HG03060 (cell line): ENCODE measurements around the gene DPP6.
"Not testable (repeated sequence)": the region's sequence is repeated elsewhere in the genome, so short reads cannot be mapped to it uniquely, and the experiment has no call there.

Experiments
- ATAC-seq: cut with Tn5 transposase; IDR thresholded peaks from one replicate; pipeline ENCODE4 v1.9.1; 2021; ENCODE audit warnings: low read depth, moderate number of reproducible peaks; ENCODE audit not compliant: unreplicated experiment

Gene DPP6

DNA sequence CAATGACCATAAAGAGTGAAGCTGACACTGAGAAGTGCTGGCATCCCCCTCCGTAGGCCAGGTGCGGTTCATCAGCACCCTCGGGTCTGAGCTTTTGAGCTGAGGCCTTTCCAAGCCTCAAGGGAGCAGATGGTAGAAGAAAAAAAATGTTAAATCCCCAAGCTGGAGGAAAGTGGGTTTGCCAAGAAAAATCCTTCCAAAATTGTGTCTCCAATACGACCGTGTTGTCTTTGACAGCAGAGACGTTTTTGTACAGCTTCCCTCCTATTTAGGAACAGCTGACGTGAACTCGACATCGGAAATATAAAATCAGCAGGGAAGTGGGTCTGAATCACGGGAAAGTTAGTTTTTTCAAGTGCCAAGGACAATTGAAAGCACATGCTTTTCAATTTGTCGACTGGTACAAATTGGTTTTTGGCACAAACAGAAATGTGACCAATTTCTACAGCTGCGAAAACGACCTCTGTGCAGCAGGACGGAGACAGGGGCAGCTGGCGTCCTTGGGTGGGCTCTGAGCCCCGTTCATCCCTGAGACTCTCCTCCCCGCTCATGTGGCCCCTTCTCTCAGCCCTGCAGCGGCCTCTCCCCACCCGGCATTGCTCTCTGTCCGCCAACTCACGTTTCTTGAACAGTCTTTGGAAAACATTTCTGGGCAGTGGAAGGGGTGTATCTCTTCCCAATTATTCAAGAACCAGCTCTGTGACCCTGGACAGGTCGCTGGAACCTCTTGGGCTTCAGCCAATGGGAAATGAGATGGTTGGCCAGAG is 860.9 kb downstream of the DPP6 start:
- no peak for ATAC-seq

DNA sequence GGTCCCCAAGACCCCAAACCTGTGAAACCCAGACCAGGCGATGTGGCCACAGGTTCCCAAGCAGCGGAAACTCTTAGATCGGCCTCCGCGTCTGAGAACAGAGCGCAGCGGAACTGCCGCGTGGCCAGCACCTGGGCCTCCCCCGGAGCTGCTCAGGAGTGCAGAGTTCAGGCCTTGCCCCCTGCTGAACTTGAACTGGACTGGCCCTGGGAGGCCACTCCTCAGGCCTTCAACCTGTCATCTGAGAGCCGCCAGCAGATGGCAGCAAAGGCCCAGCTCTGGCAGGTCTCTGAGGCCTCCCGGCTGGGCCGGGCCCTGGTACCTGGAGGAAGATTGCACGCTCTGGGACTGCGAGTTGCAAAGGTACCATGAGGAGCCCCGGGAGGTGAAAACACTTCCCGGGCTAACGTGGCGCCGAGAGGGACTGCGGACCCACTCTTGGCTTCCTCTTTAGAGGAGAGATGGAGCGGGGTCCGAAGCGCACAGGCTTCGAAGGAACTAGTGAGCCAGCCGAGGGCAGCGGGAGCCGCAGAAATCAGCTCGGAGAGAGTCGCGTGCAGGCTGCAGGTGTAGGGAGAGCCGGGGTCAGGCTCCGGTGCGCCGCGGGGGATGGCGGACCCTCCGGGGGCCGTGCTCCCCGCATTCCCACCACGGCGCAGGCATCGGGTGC is 861.6 kb downstream of the DPP6 start:
- peak; percentile 83 for ATAC-seq

DNA sequence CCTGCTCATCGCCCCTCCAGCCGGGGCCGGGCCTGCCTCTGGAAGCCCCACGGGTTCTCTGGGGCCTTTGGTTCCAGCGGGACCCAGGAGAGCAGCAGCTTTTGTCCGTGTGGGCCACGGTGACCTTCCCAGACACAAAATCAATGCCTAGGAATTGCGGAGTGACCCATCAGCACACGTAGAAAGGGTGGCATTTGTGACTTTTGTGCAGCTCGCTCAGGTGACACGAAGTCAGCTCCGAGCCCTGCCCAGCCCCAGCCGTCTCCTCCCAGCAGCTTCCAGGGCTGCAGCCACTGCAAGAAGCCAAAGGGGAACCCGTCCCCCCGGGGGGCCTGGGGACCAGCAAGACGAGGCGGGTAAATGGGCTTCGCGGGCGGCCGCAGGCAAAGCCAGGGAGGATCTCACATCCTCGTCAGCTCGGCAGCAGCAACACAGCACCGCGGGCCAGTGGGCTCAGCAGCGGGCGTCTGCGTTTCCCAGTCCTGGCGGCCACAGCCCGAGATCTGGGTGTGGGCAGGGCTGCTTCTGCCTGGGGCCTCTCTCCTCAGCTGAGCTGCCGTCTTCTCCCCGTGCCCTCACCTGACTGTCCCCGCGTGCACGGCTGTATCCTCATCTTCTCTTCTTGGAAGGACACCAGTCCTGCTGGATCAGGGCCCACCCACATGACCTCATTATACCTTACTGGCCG is 862.3 kb downstream of the DPP6 start:
- ATAC-seq: no peak

DNA sequence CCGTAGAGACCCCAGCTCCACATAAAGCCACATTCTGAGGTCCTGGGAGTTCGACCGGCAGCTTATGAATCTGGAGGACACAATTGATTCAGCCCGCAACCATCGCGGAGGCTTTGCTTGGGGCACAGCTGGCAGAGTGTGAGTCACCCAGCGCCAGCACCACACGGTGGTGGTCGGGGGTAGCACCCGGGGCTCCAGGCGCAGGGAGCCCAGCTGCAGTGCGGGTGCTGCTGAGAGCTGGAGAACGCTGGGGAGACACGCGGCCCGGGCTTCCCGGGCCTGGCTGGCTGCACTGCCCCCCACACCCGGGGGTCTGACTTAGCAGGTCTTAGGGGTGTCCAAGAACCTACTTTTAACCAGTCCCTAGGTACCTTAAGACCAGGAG is 862.8 kb downstream of the DPP6 start:
- ATAC-seq: no peak

DNA sequence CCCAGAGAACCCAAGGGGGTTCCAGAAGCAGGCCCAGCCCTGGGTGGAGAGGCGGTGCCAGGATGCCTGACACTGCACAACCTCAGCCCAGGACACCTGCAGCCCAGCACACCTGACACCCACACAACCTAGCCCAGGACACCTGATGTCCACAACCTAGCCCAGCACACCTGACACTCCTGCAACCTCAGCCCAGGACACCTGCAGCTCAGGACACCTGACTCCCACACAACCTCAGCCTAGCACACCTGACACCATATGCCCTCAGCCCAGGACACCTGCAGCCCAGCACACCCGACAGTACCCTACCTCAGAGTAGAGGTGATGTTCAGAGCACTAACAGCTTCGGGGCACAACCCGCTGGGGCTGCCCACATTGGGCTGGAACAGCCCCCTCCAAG is 863.4 kb downstream of the DPP6 start:
- ATAC-seq: no peak

DNA sequence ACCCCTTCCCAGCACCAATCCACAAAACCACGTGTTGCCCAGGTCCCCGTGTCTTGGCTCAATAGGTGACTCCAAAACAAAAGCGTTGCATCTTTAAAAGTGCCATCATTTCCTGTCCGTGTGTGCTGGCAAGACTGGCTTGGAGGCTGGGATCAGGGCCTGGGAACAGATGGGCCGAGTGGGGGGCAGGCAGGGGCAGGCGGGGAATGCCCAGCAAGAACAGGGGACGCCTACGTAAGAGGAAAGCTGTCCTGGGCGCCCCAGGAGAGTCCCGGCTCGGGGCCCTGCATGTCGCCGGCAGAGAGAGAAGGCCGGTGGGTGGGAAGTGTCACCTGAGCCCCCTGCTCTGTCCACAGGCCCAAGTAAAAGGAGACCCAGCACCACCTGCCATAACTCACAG is 864.2 kb downstream of the DPP6 start:
- ATAC-seq: no peak

DNA sequence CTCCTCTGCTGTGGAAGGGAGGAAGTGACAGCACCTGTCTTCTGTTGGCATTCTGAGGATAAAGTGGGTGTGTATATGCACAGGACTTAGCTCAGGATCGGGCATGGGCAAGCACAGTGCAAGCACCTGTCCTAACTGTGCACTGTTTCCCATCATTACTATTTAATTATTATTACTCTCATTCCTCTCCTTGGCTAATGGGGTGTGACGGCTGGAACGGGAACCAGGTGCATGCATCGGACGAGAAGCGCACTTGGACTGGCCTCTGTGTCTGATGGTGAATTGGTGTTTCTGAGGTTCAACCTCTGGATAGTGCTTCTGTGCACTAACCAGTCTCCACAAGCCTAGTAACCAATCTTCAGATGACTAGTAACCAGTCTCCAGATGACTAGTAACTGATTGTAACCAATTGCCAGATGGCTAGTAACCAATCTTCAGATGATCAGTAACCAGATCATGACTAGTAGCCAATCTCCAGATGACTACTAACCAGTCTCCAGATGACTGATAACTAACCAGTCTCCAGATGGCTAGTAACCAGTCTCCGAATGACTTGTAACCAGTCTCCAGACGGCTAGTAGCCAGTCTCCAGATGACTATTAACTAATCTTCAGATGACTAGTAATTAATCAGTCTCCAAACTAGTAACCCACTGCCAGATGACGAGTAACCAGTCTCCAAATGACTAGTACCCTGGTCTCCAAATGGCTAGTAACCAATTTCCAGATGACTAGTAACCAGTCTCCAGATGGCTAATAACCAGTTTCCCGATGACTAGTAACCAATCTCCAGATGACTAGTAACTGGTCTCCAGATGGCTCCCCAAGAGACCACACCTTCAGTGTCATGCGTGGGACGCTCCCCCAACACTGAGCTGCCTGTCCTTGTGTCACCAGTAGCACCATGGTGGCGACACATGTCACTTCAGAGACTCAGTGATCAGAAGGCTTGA is 864.9 kb downstream of the DPP6 start:
- ATAC-seq: no peak

DNA sequence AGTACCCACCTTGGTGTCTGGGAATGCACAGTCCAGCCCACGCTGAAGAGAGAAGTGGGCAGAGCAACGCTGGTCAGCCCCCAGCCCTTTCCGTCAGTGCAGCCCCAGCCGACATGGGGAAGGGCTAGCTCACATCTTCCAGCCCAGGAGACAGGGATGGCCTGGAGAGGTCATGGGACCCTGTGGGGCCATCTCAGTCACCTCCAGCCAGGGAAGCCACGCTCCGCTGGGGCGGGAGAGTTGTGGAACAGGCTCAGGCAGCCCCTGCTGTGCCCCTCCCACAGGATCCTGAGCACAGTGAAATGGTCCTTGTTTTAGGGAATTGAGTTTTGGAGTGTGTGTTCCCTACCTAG is 865.6 kb downstream of the DPP6 start:
- ATAC-seq: no peak

DNA sequence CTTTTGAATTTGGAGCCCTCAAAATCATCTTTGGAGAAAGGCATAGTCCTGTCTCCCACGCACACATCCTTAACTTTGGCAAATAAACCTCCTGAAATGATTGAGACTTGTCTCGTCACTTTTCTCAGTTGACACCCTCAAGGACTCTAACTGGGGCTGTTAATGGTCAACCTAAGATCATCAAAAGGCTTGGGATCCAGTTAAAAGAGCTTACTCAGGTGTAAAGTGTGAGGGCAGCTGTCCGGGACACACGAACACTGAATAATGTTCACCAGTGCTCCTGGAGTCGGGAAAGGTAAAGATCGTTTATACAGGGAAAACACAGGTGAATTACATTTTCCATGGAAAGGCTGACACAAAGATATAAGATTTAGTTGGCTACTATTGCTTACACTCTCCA is 866.1 kb downstream of the DPP6 start:
- ATAC-seq: no peak

DNA sequence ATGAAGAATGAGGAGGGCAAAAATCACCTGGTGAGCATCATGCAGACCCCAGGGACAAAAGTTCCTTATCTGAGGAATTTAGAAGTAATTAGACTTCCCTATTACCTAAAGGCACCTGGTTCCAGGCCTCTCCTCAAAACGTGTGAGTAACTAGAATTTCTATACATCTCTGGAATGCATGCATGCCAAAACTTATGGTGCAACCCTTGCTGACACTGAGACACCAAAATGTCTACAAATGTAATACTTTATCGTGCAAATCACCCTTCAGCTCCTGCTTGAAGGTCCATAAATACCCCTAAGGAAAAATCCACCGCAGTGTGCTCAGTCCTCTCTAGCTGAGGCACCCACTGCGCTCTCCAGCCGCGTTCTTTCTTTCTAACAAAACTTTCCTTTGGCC is 866.5 kb downstream of the DPP6 start:
- no peak for ATAC-seq

DNA sequence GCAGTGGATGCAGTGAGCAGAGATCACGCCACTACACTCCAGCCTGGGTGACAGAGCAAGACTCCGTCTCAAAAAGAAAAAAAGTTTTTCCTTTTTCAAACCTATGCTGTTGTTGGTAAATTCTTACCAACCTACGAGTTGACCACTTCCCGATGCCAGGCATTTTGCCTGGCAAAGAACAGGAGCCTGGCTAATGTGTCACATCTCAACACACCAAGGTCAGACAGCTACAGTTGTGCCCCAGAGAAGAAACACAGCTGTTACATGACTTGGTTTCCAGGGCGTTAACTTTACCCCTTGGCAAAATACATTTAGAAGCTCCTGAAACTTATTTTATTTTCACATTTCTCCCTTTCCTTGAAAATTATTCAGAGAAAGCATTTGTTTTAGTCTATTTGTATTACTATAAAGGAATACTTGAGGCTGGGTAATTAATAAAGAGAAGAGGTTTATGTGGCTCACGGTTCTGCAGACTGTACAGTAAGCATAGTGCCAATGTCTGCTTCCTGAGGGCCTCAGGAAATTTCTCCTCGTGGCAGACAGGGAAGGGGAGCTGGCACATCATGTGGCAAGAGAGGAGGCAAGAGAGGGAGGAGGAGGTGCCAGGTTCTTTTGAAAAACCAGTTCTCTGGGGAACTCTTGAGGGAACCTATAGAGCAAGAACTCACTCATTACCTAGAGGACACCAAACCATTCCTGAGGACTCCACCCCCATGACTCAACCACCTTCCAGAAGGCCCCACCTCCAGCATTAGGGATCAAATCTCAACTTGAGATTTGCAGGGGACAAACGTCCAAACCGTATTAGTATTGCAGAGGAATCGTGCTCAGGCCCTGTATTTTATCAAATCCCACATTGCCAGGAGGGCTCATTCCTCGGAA is 867.4 kb downstream of the DPP6 start:
- no peak for ATAC-seq

DNA sequence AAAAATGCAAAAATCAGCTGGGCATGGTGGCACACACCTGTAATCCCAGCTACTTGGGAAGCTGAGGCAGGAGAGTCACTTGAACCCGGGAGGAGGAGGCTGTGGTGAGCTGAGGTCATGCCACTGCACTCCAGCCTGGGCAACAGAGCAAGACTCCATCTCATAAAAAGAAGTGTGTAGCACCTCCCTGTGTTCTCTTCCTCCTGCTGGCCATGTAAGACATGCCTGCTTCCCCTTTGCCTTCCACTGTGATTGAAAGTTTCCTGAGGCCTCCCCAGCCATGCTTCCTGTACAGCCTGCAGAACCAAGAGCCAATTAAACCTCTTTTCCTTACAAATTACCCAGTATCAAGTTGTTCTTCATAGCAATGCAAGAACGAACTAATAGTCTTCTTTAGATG is 870.3 kb downstream of the DPP6 start:
- not testable (repeated sequence) for ATAC-seq

DNA sequence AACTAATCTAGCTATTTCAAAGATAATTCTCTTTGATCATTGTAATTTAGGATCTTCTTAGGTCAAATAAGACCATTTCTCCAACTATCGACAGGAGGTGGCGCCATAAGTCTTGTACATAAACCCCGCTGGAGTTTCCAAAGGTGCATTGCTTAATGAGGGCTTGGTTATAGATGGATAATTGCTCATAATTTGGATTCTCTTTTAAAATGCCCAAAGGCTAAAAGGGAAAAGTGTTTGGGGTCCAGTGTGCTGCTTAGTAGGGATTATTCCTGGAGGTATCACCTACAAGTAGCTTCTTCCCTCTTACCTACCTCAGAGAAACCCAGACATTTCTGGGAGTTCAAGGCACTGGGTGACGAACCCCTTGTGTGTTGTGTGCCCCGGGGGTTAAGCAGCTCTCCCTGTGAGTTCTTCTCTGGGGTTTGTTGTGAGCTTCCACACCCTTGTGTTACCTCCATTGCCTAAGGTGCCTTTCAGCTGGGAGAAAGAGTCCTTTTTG is 875.5 kb downstream of the DPP6 start:
- ATAC-seq: peak; percentile 31

DNA sequence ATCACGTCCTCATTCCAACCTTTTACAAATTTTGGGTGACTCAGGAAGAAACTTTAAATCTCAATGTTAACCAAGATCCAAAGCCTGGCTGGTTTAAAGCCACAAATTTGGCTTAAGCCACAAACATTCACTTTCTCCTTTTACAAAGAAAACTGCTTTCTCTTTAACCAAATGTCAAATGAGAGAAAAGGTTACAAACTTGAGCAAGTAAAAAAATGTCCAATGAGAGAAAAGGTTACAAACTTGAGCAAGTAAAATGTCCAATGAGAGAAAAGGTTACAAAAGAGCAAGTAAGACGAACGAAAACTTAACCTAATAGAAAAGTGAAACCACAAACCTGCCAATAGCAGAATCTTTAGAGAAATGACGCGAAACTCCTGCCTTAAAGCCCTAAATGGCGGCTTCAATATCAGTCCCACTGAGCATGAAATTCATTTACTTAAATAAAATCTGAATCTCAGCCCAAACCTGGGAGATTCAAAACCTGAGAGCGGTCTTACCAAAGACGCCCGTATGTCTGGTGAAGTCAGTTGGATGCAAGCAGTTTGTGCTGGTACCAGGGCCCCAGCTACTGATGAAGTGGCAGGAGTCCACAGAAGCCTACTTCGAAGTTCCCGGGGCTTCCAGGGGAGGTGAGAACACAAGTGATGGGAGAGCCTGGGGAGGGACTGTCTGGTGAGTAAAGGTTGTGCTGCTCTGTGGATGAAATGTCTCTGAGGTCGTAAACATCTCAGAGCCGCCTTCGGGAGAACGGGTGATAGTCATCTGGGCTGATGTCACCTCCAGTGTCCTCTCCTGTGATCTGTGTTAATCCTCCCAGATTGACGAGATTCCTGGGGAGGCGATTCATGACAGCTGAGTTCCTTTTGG is 876.2 kb downstream of the DPP6 start:
- peak; percentile 88 for ATAC-seq

DNA sequence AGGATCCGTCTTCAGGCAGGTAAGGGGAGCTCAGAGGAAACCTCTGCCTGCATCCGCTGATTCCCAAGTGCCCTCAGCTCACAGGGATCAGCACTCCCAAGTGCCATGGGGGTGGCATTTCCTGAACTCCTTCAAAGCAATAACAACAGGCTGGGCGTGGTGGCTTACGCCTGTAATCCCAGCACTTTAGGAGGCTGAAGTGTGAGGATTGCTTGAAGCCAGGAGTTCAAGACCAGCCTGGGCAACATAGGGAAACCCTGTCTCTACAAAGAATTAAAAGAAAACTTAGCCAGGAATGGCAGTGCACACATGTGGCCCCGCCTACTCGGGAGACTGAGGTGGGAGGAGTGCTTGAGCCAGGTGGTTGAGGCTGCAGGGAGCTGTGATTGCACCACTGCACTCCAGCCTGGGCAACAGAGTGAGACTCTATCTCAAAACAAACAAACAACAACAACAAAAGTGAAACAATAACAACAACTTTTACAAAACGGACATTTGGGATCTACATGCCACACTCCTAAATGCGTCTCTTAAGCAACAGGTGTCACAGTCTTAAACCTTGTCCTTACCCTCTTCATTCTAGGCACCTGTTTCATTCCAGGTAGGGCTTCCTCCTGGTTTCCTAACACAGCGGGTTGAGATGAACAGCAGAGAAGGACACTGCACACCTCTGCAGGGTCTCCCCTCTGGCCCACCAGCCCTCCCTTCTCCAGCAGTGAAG is 877.0 kb downstream of the DPP6 start:
- ATAC-seq: no peak

DNA sequence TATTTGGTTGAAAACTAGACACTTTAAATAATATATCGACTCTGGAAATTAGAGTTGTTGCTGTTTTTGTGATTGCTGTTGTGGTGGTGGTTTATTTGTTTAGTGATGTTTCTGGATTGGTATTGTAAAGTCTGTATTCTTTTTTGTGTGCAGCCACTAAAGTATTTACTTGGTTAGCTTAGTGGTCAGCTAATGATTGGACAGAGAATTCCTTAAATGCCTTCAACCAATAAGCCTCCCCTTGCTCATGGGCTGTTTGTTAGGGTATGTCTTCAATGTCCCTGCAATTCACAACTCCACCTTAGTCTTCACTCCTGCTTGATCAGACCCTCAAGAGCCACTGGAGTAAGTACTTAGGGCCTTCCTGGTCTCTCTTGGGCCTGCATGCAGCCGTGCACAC is 879.7 kb downstream of the DPP6 start:
- no peak for ATAC-seq

DNA sequence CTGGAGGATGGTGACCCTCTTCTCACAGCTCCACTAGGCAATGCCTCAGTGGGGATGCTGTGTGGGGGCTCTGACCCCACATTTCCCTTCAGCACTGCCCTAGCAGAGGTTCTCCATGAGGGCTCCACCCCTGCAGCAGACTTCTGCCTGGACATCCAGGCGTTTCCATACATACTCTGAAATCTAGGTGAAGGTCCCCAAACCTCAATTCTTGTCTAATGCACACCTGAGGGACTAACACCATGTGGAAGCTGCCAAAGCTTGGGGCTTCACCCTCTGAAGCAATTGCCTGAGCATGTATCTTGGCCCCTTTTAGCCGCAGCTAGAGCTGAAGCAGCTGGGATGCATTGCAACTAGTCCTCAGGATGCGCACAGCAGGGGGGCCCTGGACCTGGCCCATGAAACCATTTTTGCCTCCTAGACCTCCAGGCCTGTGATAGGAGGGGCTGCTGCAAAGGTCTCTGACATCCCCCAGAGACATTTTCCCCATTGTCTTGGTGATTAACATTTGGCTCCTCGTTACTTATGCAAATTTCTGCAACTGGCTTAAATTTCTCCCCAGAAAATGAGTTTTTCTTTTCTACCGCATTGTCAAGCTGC is 882.3 kb downstream of the DPP6 start:
- not testable (repeated sequence) for ATAC-seq

DNA sequence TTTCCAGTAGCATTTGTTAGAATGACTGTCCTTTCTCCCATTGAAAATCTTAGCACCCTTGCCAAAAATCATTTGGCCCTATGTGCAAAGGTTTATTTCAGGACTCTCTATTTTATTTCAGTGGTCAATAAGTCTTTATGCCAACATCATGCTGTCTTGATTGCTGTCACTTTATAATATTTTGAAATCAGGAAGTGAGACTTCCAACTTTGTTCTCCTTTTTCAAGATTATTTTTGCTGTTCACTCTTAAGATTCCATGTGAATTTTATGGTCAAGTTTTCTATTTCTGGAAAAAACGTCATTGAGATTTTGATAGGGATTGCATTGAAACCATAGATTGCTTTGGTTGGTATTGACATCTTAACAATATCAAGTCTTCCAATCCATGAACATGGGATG is 885.6 kb downstream of the DPP6 start:
- ATAC-seq: no peak
